Prostate gland (tissue), 2 donors: ENCODE data around the gene TREML4.

Experiments used
- POLR2A ChIP-seq: fragments of 450-650 bp; IDR thresholded peaks from one replicate; pipeline ENCODE4 v1.6.1; 2016; ENCODE audit warnings: antibody characterized with exemption, mild to moderate bottlenecking
- TF ChIP-seq, protein P1 (sequence below), 4 experiments: fragments of 200-600 bp in 2 of 4; fragments of 450-650 bp in 2 of 4; sonication (generic) in 2 of 4; IDR thresholded peaks; 1 replicate in 3 of 4; 2 replicates in 1 of 4; pipeline ENCODE4 v1.5.1; 2016 to 2019; ENCODE audit warnings: antibody characterized with exemption in 4 of 4, mild to moderate bottlenecking in 2 of 4, moderate library complexity in 2 of 4

DNA sequence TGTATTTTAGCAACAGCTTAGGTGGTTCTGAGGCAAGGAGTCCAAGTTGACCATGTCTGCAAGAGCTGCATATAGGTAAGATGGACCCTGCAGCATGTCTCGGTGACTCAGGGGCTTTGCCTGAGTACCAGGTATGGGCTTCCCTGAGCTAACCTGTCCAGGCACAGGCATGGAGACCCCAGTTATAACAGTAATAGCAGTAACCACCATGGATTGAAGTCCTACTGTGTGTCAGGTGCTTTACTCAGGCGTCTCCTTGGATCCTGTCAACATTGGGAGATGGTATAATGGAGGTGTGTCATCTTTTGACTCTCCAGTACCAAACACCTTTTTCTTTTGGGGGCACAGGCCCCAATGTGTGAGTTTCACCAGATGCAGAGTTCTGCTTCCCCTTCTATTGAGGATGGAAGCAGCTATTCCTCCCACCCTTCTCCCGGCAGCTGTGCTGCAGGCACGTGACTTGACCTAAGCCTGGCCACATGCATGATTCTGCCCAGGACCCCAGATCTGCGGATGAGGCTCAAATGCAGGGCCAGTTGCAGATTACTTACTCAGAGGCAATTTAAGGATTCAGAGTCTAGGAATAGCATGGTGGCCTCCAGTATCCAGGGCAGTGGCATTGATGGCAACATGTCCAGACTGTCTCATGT is 44.6 kb downstream of the TREML4 start:
- TF ChIP-seq, protein P1, sequence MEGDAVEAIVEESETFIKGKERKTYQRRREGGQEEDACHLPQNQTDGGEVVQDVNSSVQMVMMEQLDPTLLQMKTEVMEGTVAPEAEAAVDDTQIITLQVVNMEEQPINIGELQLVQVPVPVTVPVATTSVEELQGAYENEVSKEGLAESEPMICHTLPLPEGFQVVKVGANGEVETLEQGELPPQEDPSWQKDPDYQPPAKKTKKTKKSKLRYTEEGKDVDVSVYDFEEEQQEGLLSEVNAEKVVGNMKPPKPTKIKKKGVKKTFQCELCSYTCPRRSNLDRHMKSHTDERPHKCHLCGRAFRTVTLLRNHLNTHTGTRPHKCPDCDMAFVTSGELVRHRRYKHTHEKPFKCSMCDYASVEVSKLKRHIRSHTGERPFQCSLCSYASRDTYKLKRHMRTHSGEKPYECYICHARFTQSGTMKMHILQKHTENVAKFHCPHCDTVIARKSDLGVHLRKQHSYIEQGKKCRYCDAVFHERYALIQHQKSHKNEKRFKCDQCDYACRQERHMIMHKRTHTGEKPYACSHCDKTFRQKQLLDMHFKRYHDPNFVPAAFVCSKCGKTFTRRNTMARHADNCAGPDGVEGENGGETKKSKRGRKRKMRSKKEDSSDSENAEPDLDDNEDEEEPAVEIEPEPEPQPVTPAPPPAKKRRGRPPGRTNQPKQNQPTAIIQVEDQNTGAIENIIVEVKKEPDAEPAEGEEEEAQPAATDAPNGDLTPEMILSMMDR (IDR thresholded peaks at IDR 0.05), result no peak
- no peak for TF ChIP-seq POLR2A
